Ishikawa (cell line): ENCODE results near the gene FAH.

Experiments
- CEBPB ChIP-seq: IDR thresholded peaks from 2 replicates; pipeline ENCODE4 v1.6.1; 2012
- CREB1 ChIP-seq: IDR thresholded peaks from 2 replicates; pipeline ENCODE4 v1.6.1; 2012; ENCODE audit warnings: low read depth
- EGR1 ChIP-seq: IDR thresholded peaks from 2 replicates; pipeline ENCODE4 v1.6.1; 2012
- EP300 ChIP-seq: IDR thresholded peaks from 2 replicates; pipeline ENCODE4 v1.6.1; 2012; ENCODE audit warnings: borderline replicate concordance
- FOXM1 ChIP-seq: IDR thresholded peaks from 2 replicates; pipeline ENCODE4 v1.6.1; 2012; ENCODE audit warnings: low read depth, borderline replicate concordance
- MAX ChIP-seq: IDR thresholded peaks from 2 replicates; pipeline ENCODE4 v1.6.1; 2012
- NFIC ChIP-seq: IDR thresholded peaks from 2 replicates; pipeline ENCODE4 v1.6.1; 2012
- RAD21 ChIP-seq: IDR thresholded peaks from 2 replicates; pipeline ENCODE4 v1.6.1; 2012; ENCODE audit warnings: low read depth
- TAF1 ChIP-seq: IDR thresholded peaks from 2 replicates; pipeline ENCODE4 v1.6.1; 2012; ENCODE audit warnings: low read depth, mild to moderate bottlenecking
- TCF12 ChIP-seq: IDR thresholded peaks from 2 replicates; pipeline ENCODE4 v1.6.1; 2012; ENCODE audit warnings: low read depth
- TEAD4 ChIP-seq: IDR thresholded peaks from 2 replicates; pipeline ENCODE4 v1.6.1; 2012
- USF1 ChIP-seq: IDR thresholded peaks from 2 replicates; pipeline ENCODE4 v1.6.1; 2012
- YY1 ChIP-seq: IDR thresholded peaks from 2 replicates; pipeline ENCODE4 v1.6.1; 2012; ENCODE audit warnings: low read depth
- ZBTB7A ChIP-seq: IDR thresholded peaks from 2 replicates; pipeline ENCODE4 v1.6.1; 2012; ENCODE audit warnings: low read depth
- TF ChIP-seq, protein P1 (sequence below): IDR thresholded peaks from 2 replicates; pipeline ENCODE4 v1.6.1; 2012; ENCODE audit warnings: low read depth, mild to moderate bottlenecking

Gene FAH

DNA sequence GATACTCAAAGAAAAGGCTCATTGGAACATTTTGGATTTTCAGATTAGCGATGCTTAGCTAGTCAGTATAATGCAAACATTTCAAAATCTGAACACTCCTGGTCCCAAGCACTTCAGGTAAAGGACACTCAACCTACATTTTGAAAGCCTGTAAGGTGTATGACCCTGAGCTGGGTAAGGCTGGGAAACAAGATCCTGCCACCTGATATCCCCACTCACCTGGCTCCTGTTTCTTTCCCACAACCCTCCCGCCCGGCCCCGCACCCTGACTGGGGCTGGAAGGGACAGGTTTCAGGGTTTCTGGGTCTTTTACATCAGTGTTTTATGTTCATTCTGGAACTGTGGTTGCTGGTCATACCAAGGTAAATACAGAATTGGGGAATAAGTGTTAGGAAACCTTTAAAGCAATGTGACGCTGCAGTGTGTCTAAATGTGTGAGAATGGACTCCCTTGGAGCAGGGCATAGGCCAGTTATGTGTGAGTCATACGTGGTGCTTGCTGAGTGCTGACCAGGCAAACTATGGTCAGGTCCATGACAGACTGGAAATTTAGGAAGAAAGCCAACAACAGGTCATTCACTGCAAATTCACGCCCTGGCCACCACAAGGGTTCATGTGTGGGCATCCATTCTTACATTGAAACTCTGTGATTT is 76.3 kb downstream of the FAH start:
- TF ChIP-seq CEBPB (no peak), MAX (no peak), NFIC (no peak), USF1 (no peak), RAD21 (no peak), ZBTB7A (no peak), YY1 (no peak), TEAD4 (no peak), EGR1 (no peak)
- TF ChIP-seq, protein P1, sequence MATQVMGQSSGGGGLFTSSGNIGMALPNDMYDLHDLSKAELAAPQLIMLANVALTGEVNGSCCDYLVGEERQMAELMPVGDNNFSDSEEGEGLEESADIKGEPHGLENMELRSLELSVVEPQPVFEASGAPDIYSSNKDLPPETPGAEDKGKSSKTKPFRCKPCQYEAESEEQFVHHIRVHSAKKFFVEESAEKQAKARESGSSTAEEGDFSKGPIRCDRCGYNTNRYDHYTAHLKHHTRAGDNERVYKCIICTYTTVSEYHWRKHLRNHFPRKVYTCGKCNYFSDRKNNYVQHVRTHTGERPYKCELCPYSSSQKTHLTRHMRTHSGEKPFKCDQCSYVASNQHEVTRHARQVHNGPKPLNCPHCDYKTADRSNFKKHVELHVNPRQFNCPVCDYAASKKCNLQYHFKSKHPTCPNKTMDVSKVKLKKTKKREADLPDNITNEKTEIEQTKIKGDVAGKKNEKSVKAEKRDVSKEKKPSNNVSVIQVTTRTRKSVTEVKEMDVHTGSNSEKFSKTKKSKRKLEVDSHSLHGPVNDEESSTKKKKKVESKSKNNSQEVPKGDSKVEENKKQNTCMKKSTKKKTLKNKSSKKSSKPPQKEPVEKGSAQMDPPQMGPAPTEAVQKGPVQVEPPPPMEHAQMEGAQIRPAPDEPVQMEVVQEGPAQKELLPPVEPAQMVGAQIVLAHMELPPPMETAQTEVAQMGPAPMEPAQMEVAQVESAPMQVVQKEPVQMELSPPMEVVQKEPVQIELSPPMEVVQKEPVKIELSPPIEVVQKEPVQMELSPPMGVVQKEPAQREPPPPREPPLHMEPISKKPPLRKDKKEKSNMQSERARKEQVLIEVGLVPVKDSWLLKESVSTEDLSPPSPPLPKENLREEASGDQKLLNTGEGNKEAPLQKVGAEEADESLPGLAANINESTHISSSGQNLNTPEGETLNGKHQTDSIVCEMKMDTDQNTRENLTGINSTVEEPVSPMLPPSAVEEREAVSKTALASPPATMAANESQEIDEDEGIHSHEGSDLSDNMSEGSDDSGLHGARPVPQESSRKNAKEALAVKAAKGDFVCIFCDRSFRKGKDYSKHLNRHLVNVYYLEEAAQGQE, result no peak

- TF ChIP-seq CREB1 (no peak), EP300 (no peak), EGR1 (no peak), ZBTB7A (no peak), RAD21 (no peak), TAF1 (no peak), TEAD4 (no peak), YY1 (no peak), MAX (no peak), CEBPB (no peak)
- TF ChIP-seq, protein P1, result no peak
Measured at GRCh38 chr15:80231371-80231770, 78.6 kb downstream of the FAH start.

GRCh38 chr15:80233581-80233980 is 80.8 kb downstream of the FAH start:
- TF ChIP-seq TAF1 (no peak), ZBTB7A (no peak), USF1 (no peak), CREB1 (no peak), FOXM1 (no peak), EP300 (no peak), MAX (no peak), YY1 (no peak), RAD21 (no peak), TEAD4 (no peak), CEBPB (no peak), NFIC (no peak), TCF12 (no peak), EGR1 (no peak)
- TF ChIP-seq, protein P1, result no peak

DNA sequence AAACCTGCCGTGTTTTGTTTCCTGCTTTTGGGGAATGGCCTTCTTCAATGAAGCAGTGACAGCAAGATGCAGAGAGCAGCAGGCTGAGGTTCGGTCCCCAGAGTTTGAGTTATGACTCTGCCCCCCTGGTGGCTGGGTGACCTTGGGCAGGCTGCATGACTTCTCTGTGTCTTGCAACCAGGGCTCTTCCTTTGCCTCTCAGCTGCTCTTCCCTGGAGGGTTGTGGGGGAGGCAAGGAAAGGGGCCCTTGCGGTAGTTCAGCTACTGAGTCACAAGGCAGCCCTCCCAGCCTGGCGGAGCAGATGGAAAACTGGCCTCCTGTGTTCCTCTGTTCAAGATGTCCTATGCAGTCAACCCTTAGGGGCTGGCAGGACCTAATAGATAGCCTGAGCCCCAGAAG is 82.1 kb downstream of the FAH start:
- TF ChIP-seq TAF1 (no peak), RAD21 (peak; percentile 33; the same call in 1 of the 2 replicates), TCF12 (no peak), USF1 (no peak), FOXM1 (no peak)
